NCI-H748 treated with DMSO at 0.1 percent for 48 hours (cell line): ENCODE results near the gene CDIPT.
"Not testable (repeated sequence)": the region's sequence is repeated elsewhere in the genome, so short reads cannot be mapped to it uniquely, and the experiment has no call there.

Experiments used
- DNase-seq: peaks from one replicate; lab custom pipeline; 2025; lab: John Stamatoyannopoulos, UW

Gene CDIPT

GRCh38 chr16:29862884-29863668 lies at the start of gene CDIPT:
CDIPT (minus strand) TSS chr16:29863226; CDS start chr16:29862857, 369 bp downstream.
- DNase-seq, result peak; percentile 69

- no peak for DNase-seq
Measured at GRCh38 chr16:29912087-29912486, 49.1 kb upstream of the CDIPT start.

- DNase-seq, result no peak
Measured at GRCh38 chr16:29911676-29912010, 48.6 kb upstream of the CDIPT start.

GRCh38 chr16:29910819-29911675 lies 48.0 kb upstream of the CDIPT start:
- DNase-seq, result no peak

GRCh38 chr16:29909851-29910250 lies 46.8 kb upstream of the CDIPT start:
- not testable (repeated sequence) for DNase-seq

- DNase-seq, result no peak
Measured at GRCh38 chr16:29909391-29909790, 46.4 kb upstream of the CDIPT start.

GRCh38 chr16:29908719-29909220 lies 45.7 kb upstream of the CDIPT start:
- DNase-seq, result no peak

GRCh38 chr16:29907973-29908372 lies 44.9 kb upstream of the CDIPT start:
- DNase-seq, result no peak

- no peak for DNase-seq
Measured at GRCh38 chr16:29906520-29907244, 43.7 kb upstream of the CDIPT start.

GRCh38 chr16:29905668-29906067 lies 42.6 kb upstream of the CDIPT start:
- no peak for DNase-seq

GRCh38 chr16:29904947-29905346 lies 41.9 kb upstream of the CDIPT start:
- DNase-seq, result no peak

GRCh38 chr16:29903590-29903989 lies 40.6 kb upstream of the CDIPT start:
- no peak for DNase-seq

- DNase-seq, result no peak
Measured at GRCh38 chr16:29901607-29901945, 38.5 kb upstream of the CDIPT start.

- DNase-seq, result no peak
Measured at GRCh38 chr16:29900888-29901606, 38.0 kb upstream of the CDIPT start.

GRCh38 chr16:29900102-29900887 lies 37.3 kb upstream of the CDIPT start, which contains the start of gene ASPHD1:
ASPHD1 (plus strand) TSS chr16:29900488; CDS start chr16:29900972, 484 bp downstream.
- DNase-seq, result peak; percentile 14

- DNase-seq, result peak; percentile 78
Measured at GRCh38 chr16:29899516-29900101, 36.6 kb upstream of the CDIPT start, which contains the start of gene SEZ6L2. SEZ6L2 (minus strand) TSS chr16:29899550; CDS start chr16:29899019, 531 bp downstream.

GRCh38 chr16:29898804-29899515 lies 35.9 kb upstream of the CDIPT start:
- DNase-seq, result peak; percentile 40

GRCh38 chr16:29898135-29898803 lies 35.2 kb upstream of the CDIPT start:
- DNase-seq, result no peak

- no peak for DNase-seq
Measured at GRCh38 chr16:29897333-29897732, 34.3 kb upstream of the CDIPT start.
